Measurements from ENCODE around the gene CDC7. TPM values are rescaled to one million over a fixed set of nuclear protein-coding genes. Genes with fewer than 3 reads are reported as not detected.

CDC7 gene
- total RNA-seq, 1 experiment from 2014 or later = 49.9 TPM

DNA sequence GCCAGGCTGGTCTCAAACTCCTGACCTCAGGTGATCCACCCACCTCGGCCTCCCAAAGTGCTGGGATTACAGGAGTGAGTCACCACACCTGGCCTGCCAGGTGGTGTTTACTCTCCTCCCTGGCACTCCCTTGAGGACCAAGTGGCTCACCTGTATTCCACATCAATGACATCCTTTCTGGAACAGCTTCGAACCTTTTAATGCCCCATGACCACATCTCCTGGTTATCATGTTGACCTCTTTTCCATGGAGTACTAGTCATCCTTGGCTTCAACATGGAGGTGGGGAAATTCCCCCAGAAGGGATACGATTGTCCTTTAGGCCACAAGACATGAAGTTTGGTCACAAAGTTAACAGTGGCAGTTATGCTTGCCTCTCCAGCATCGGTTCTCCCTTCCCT is 66.9 kb downstream of the CDC7 start (continued):
- TF ChIP-seq, protein P1, sequence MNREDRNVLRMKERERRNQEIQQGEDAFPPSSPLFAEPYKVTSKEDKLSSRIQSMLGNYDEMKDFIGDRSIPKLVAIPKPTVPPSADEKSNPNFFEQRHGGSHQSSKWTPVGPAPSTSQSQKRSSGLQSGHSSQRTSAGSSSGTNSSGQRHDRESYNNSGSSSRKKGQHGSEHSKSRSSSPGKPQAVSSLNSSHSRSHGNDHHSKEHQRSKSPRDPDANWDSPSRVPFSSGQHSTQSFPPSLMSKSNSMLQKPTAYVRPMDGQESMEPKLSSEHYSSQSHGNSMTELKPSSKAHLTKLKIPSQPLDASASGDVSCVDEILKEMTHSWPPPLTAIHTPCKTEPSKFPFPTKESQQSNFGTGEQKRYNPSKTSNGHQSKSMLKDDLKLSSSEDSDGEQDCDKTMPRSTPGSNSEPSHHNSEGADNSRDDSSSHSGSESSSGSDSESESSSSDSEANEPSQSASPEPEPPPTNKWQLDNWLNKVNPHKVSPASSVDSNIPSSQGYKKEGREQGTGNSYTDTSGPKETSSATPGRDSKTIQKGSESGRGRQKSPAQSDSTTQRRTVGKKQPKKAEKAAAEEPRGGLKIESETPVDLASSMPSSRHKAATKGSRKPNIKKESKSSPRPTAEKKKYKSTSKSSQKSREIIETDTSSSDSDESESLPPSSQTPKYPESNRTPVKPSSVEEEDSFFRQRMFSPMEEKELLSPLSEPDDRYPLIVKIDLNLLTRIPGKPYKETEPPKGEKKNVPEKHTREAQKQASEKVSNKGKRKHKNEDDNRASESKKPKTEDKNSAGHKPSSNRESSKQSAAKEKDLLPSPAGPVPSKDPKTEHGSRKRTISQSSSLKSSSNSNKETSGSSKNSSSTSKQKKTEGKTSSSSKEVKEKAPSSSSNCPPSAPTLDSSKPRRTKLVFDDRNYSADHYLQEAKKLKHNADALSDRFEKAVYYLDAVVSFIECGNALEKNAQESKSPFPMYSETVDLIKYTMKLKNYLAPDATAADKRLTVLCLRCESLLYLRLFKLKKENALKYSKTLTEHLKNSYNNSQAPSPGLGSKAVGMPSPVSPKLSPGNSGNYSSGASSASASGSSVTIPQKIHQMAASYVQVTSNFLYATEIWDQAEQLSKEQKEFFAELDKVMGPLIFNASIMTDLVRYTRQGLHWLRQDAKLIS (CRISPR knock-in tag; IDR thresholded peaks at IDR 0.05; ENCODE audit: borderline replicate concordance) = no peak
- TF ChIP-seq ZNF396 (CRISPR knock-in tag; IDR thresholded peaks at IDR 0.05; ENCODE audit: borderline replicate concordance) (no peak), JAZF1 (CRISPR knock-in tag; IDR thresholded peaks at IDR 0.05) (no peak)
- TF ChIP-seq, protein P2, sequence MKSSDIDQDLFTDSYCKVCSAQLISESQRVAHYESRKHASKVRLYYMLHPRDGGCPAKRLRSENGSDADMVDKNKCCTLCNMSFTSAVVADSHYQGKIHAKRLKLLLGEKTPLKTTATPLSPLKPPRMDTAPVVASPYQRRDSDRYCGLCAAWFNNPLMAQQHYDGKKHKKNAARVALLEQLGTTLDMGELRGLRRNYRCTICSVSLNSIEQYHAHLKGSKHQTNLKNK (CRISPR knock-in tag; IDR thresholded peaks at IDR 0.05) = no peak

DNA sequence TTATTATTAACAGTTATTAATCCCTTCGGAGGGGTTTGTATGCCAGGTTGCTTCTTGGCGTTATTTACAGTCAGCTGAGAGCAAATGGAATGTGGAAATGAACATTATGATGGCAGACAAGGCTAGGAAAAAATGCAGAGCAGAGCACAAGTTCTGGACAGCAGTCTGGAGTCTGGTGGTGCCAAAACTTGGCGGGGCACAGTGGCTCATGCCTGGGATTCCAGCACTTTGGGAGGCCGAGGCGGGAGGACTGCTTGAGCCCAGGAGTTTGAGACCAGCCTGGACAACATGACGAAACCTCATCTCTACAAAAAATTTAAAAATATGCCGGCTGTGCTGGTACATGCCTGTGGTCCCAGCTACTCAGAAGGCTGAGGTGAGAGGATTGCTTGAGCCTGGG is 67.6 kb downstream of the CDC7 start:
- Mint-ChIP-seq H3K4me3 (no peak overlapping the region), H3K4me1 (peaks cover 12% of the 10 kb centered on the region), H3K27ac (no peak overlapping the region), H3K27me3 (ENCODE audit: low read depth) (no peaks in the 10 kb centered on the region), H3K36me3 (peaks cover 12% of the 10 kb centered on the region), H3K9me3 (peaks cover 20% of the 10 kb centered on the region)
- DNase-seq (ENCODE audit: low spot score) (no peak), ATAC-seq (no peak)
- CTCF ChIA-PET = no interaction called here
- TF ChIP-seq EMX1 (CRISPR knock-in tag; IDR thresholded peaks at IDR 0.05) (no peak), TCF7 (CRISPR knock-in tag; IDR thresholded peaks at IDR 0.05; ENCODE audit: low read depth) (no peak), GABPB1 (CRISPR knock-in tag; IDR thresholded peaks at IDR 0.05) (no peak), CREB1 (CRISPR knock-in tag; IDR thresholded peaks at IDR 0.05) (no peak), FOXP1 (CRISPR knock-in tag; IDR thresholded peaks at IDR 0.05; ENCODE audit: borderline replicate concordance) (no peak), ZNF219 (CRISPR knock-in tag; IDR thresholded peaks at IDR 0.05; ENCODE audit: borderline replicate concordance) (no peak), TEAD4 (CRISPR knock-in tag; IDR thresholded peaks at IDR 0.05) (no peak), MYBL2 (CRISPR knock-in tag; IDR thresholded peaks at IDR 0.05) (no peak), NR3C1 (CRISPR knock-in tag; conservative IDR thresholded peaks at IDR 0.05; ENCODE audit: low read depth) (no peak), MXD4 (CRISPR knock-in tag; IDR thresholded peaks at IDR 0.05; ENCODE audit: borderline replicate concordance) (no peak), CBFB (CRISPR knock-in tag; IDR thresholded peaks at IDR 0.05; ENCODE audit: low read depth) (no peak)
- TF ChIP-seq, protein P3, sequence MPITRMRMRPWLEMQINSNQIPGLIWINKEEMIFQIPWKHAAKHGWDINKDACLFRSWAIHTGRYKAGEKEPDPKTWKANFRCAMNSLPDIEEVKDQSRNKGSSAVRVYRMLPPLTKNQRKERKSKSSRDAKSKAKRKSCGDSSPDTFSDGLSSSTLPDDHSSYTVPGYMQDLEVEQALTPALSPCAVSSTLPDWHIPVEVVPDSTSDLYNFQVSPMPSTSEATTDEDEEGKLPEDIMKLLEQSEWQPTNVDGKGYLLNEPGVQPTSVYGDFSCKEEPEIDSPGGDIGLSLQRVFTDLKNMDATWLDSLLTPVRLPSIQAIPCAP (CRISPR knock-in tag; IDR thresholded peaks at IDR 0.05) = no peak
- TF ChIP-seq, protein P4, sequence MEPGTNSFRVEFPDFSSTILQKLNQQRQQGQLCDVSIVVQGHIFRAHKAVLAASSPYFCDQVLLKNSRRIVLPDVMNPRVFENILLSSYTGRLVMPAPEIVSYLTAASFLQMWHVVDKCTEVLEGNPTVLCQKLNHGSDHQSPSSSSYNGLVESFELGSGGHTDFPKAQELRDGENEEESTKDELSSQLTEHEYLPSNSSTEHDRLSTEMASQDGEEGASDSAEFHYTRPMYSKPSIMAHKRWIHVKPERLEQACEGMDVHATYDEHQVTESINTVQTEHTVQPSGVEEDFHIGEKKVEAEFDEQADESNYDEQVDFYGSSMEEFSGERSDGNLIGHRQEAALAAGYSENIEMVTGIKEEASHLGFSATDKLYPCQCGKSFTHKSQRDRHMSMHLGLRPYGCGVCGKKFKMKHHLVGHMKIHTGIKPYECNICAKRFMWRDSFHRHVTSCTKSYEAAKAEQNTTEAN (CRISPR knock-in tag; IDR thresholded peaks at IDR 0.05) = no peak
- TF ChIP-seq, protein P5, sequence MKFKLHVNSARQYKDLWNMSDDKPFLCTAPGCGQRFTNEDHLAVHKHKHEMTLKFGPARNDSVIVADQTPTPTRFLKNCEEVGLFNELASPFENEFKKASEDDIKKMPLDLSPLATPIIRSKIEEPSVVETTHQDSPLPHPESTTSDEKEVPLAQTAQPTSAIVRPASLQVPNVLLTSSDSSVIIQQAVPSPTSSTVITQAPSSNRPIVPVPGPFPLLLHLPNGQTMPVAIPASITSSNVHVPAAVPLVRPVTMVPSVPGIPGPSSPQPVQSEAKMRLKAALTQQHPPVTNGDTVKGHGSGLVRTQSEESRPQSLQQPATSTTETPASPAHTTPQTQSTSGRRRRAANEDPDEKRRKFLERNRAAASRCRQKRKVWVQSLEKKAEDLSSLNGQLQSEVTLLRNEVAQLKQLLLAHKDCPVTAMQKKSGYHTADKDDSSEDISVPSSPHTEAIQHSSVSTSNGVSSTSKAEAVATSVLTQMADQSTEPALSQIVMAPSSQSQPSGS (CRISPR knock-in tag; IDR thresholded peaks at IDR 0.05; ENCODE audit: borderline replicate concordance, low read depth) = no peak
- POLR2A ChIA-PET = no interaction called here

Data from WTC11 (cell line).